Measurements from ENCODE around the gene LPAR3.
A peak's percentile ranks its signal among the peaks of the same experiment; 100 is the strongest.

The LPAR3 gene

GRCh38 chr1:84800090-84801073 lies 92.6 kb downstream of the LPAR3 start:
- H3K4me1 ChIP-seq (ENCODE audit: control insufficient read depth, insufficient read depth, low read length): no peaks in the 10 kb centered on the region
- no peak overlapping the region for H3K4me3 ChIP-seq (ENCODE audit: low read depth, low read length)
- POLR2A ChIA-PET: no interaction called here
- TF ChIP-seq REPIN1 (tag by site-specific recombination; IDR thresholded peaks at IDR 0.05; ENCODE audit: low read depth): no peak
- TF ChIP-seq ATF2 (tag by site-specific recombination; IDR thresholded peaks at IDR 0.05; ENCODE audit: low read depth): peak; percentile 82
- no peak for TF ChIP-seq SCRT2 (tag by site-specific recombination; IDR thresholded peaks at IDR 0.05)
- peak; percentile 92 for TF ChIP-seq ZNF707 (tag by site-specific recombination; IDR thresholded peaks at IDR 0.05)
- TF ChIP-seq ZNF398 (tag by site-specific recombination; IDR thresholded peaks at IDR 0.05): peak; percentile 39; the same call in 1 of the 2 replicates
- 0 out of 2 replicates have a peak, but pooled peaks have one; percentile 69 for TF ChIP-seq ZNF223 (tag by site-specific recombination; IDR thresholded peaks at IDR 0.05)
- TF ChIP-seq PRDM6 (tag by site-specific recombination; IDR thresholded peaks at IDR 0.05): no peak
- TF ChIP-seq ZNF571 (tag by site-specific recombination; IDR thresholded peaks at IDR 0.05): no peak
- no peak for TF ChIP-seq HIC1 (tag by site-specific recombination; IDR thresholded peaks at IDR 0.05)
- H3K27ac ChIP-seq (ENCODE audit: extremely low read depth, low read depth, low read length): no peak overlapping the region
- H3K36me3 ChIP-seq (ENCODE audit: control insufficient read depth in 2 of 2, insufficient read depth in 1 of 2, low read length in 2 of 2): no peaks in the 10 kb centered on the region
- CTCF ChIA-PET: no interaction called here
- no peaks in the 10 kb centered on the region for H3K9me3 ChIP-seq (ENCODE audit: control insufficient read depth, insufficient read depth, low read depth, low read length)

GRCh38 chr1:84797603-84798002 lies 95.4 kb downstream of the LPAR3 start:
- TF ChIP-seq ZNF777 (tag by site-specific recombination; IDR thresholded peaks at IDR 0.05; ENCODE audit: borderline replicate concordance): no peak
- no peak for TF ChIP-seq SP7 (tag by site-specific recombination; IDR thresholded peaks at IDR 0.05)
- TF ChIP-seq KLF7 (tag by site-specific recombination; IDR thresholded peaks at IDR 0.05; ENCODE audit: borderline replicate concordance): no peak
- no peak for TF ChIP-seq ZBTB48 (tag by site-specific recombination; IDR thresholded peaks at IDR 0.05)
- no peak for TF ChIP-seq ZNF19 (tag by site-specific recombination; IDR thresholded peaks at IDR 0.05; ENCODE audit: low read depth)
- TF ChIP-seq HIC1 (tag by site-specific recombination; IDR thresholded peaks at IDR 0.05): no peak
- no peak for TF ChIP-seq ZNF555 (tag by site-specific recombination; conservative IDR thresholded peaks at IDR 0.05)
- no peak for TF ChIP-seq ZNF248 (tag by site-specific recombination; IDR thresholded peaks at IDR 0.05)
- no peak for TF ChIP-seq KLF10 (tag by site-specific recombination; IDR thresholded peaks at IDR 0.05)
- TF ChIP-seq ZNF510 (tag by site-specific recombination; IDR thresholded peaks at IDR 0.05; ENCODE audit: insufficient replicate concordance): no peak
- TF ChIP-seq YY2 (tag by site-specific recombination; IDR thresholded peaks at IDR 0.05): no peak
- no peak for TF ChIP-seq ZNF24 (tag by site-specific recombination; IDR thresholded peaks at IDR 0.05)
- no peak for TF ChIP-seq ZNF366 (tag by site-specific recombination; conservative IDR thresholded peaks at IDR 0.05)
- TF ChIP-seq SALL2 (tag by site-specific recombination; IDR thresholded peaks at IDR 0.05; ENCODE audit: borderline replicate concordance): no peak
- H3K9me3 ChIP-seq (ENCODE audit: control insufficient read depth, insufficient read depth, low read depth, low read length): no peaks in the 10 kb centered on the region
- H3K27ac ChIP-seq (ENCODE audit: extremely low read depth, low read depth, low read length): no peak overlapping the region
- H3K4me1 ChIP-seq (ENCODE audit: control insufficient read depth, insufficient read depth, low read length): no peaks in the 10 kb centered on the region
- H3K36me3 ChIP-seq (ENCODE audit: control insufficient read depth in 2 of 2, insufficient read depth in 1 of 2, low read length in 2 of 2): no peaks in the 10 kb centered on the region
- ChIA-PET POLR2A (no interaction called here), CTCF (no interaction called here)
- H3K4me3 ChIP-seq (ENCODE audit: low read depth, low read length): no peak overlapping the region
